Large intestine (tissue), 3 donors: ENCODE data around the gene PYGO2. TPM values are rescaled to one million over a fixed set of nuclear protein-coding genes. Genes with fewer than 3 reads are reported as not detected.

Source experiments
- DNase-seq, 2 donors: peaks; one replicate each; pipeline versions ENCODE4 v3.0.0 to v3.0.0-alpha.2; 2013
- H3K27ac ChIP-seq: one replicate; pipeline ENCODE4 v1.5.1; 2013; ENCODE audit warnings: low read length
- H3K27me3 ChIP-seq: 2 replicates; pipeline ENCODE4 v1.6.1; 2013; ENCODE audit warnings: low read length; ENCODE audit not compliant: control insufficient read depth, insufficient read depth
- H3K36me3 ChIP-seq: 2 replicates; pipeline ENCODE4 v1.6.1; 2013; ENCODE audit warnings: low read length; ENCODE audit not compliant: control insufficient read depth, insufficient read depth
- H3K4me1 ChIP-seq: one replicate; pipeline ENCODE4 v1.6.1; 2013; ENCODE audit warnings: low read length; ENCODE audit not compliant: control insufficient read depth, insufficient read depth
- H3K4me3 ChIP-seq: one replicate; pipeline ENCODE4 v1.5.1; 2013; ENCODE audit warnings: low read length
- H3K9me3 ChIP-seq: one replicate; pipeline ENCODE4 v1.6.1; 2013; ENCODE audit warnings: mild to moderate bottlenecking, low read depth, low read length, moderate library complexity; ENCODE audit not compliant: control insufficient read depth
- WGBS: methylation state at CpG from one replicate; pipeline ENCODE4 v1.1.5; 2013; ENCODE audit warnings: low lambda C conversion rate; ENCODE audit not compliant: insufficient coverage; 5-methylcytosine and 5-hydroxymethylcytosine counted together
- polyA plus RNA-seq: library from polyadenylated mRNA; unstranded; fragments of 120-200 nt; gene quantifications from one replicate; pipeline ENCODE4 v1.2.1, GENCODE V29; 2013

The PYGO2 gene
- polyA plus RNA-seq, 1 donor: 32.0 TPM

DNA sequence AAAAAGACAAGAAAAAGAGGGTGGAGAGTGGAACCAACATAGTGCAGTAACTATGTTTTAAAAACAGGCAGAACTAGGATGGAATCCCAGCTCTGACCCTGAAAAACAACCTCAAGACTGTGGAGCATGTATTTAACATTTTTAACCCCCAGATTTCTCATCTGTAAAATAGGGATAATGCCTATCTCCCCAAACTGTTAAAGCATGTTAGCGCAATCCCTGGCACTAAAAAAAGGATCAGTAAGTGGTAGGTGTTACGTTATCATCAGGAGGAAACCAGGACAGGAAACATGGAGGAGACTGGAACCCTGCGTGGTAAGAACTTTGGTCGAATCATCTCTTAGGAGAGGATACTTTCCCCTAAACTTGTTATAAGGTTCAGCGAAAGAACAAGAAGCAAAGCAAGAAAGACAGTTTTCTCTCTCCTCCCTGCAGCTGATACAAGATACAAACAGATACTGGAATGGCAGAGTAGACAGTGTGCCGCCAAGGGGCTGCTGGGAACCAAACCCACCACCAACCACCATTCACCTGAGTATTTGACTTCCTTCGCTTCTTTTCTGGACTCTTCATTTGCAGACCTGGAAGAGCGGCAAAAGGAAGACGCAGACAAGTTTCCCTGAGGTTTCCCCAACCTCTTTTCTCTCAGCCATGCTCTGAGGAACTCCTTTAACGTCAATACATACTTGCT lies 991 bp downstream of the PYGO2 start:
- Histone ChIP-seq H3K27me3 (no peaks in the 10 kb centered on the region), H3K27ac (peak overlapping the region; percentile 96), H3K4me1 (peaks cover 29% of the 10 kb centered on the region), H3K4me3 (peak overlapping the region; percentile 77), H3K9me3 (peaks cover 2% of the 10 kb centered on the region), H3K36me3 (peaks cover 45% of the 10 kb centered on the region)
- WGBS: 20% methylated on average over 3 of the region's 10 CpGs
- no peak for DNase-seq

- no CpG with 5 or more reads among the region's 7 CpGs for WGBS
- Histone ChIP-seq H3K4me3 (no peak overlapping the region), H3K27ac (no peak overlapping the region), H3K36me3 (peaks cover 34% of the 10 kb centered on the region), H3K27me3 (no peaks in the 10 kb centered on the region), H3K4me1 (peaks cover 40% of the 10 kb centered on the region), H3K9me3 (peaks cover 2% of the 10 kb centered on the region)
- DNase-seq: no peak
These were observed 2.2 kb downstream of the PYGO2 start for GRCh38 chr1:154959426-154959780.

GRCh38 chr1:154958681-154959425 lies 2.7 kb downstream of the PYGO2 start:
- H3K27ac ChIP-seq: no peak overlapping the region

GRCh38 chr1:154958036-154958435 lies 3.5 kb downstream of the PYGO2 start:
- DNase-seq: no peak
- H3K27me3 ChIP-seq: no peaks in the 10 kb centered on the region
- no peak overlapping the region for H3K4me3 ChIP-seq
- H3K4me1 ChIP-seq: peaks cover 47% of the 10 kb centered on the region
- H3K36me3 ChIP-seq: peaks cover 20% of the 10 kb centered on the region
- WGBS: no CpG with 5 or more reads among the region's 2 CpGs
- no peak overlapping the region for H3K27ac ChIP-seq
- peaks cover 2% of the 10 kb centered on the region for H3K9me3 ChIP-seq

More at GRCh38 chr1:154958681-154959425, 2.7 kb downstream of the PYGO2 start:
- no peak for DNase-seq
- no CpG with 5 or more reads among the region's 16 CpGs for WGBS
- peaks cover 2% of the 10 kb centered on the region for H3K9me3 ChIP-seq
- H3K27me3 ChIP-seq: no peaks in the 10 kb centered on the region
- H3K36me3 ChIP-seq: peaks cover 29% of the 10 kb centered on the region
- no peak overlapping the region for H3K4me3 ChIP-seq
- peaks cover 46% of the 10 kb centered on the region for H3K4me1 ChIP-seq

- DNase-seq: no peak
- H3K36me3 ChIP-seq: peaks cover 18% of the 10 kb centered on the region
- H3K4me1 ChIP-seq: peaks cover 38% of the 10 kb centered on the region
- no peak overlapping the region for H3K27ac ChIP-seq
- no peaks in the 10 kb centered on the region for H3K27me3 ChIP-seq
- no peak overlapping the region for H3K4me3 ChIP-seq
- no CpG with 5 or more reads among the region's 9 CpGs for WGBS
- H3K9me3 ChIP-seq: peaks cover under 1% of the 10 kb centered on the region
These were observed 4.4 kb downstream of the PYGO2 start for GRCh38 chr1:154957091-154957657.

GRCh38 chr1:154956544-154956941 lies 5.0 kb downstream of the PYGO2 start:
- 0% methylated on average over 2 of the region's 6 CpGs for WGBS
- H3K9me3 ChIP-seq: no peaks in the 10 kb centered on the region
- no peaks in the 10 kb centered on the region for H3K27me3 ChIP-seq
- H3K36me3 ChIP-seq: peaks cover 22% of the 10 kb centered on the region
- peaks cover 38% of the 10 kb centered on the region for H3K4me1 ChIP-seq
- H3K27ac ChIP-seq: no peak overlapping the region
- no peak for DNase-seq
- H3K4me3 ChIP-seq: peak overlapping the region; percentile 56

GRCh38 chr1:154955718-154956543 lies 5.7 kb downstream of the PYGO2 start, which contains the start of gene PBXIP1:
Gene PBXIP1 (minus strand): TSS chr1:154956099. CDS start chr1:154953721, 2,378 bp downstream.
- Histone ChIP-seq H3K36me3 (peaks cover 28% of the 10 kb centered on the region), H3K4me1 (peaks cover 38% of the 10 kb centered on the region), H3K27ac (peak within 1 kb of the TSS; percentile 71), H3K4me3 (peak within 1 kb of the TSS; percentile 56), H3K27me3 (no peaks in the 10 kb centered on the region), H3K9me3 (no peaks in the 10 kb centered on the region)
- peak; percentile 87 to 93 for DNase-seq
- WGBS: no CpG with 5 or more reads among the region's 18 CpGs

GRCh38 chr1:154955039-154955717 lies 6.4 kb downstream of the PYGO2 start:
- Histone ChIP-seq H3K27me3 (no peaks in the 10 kb centered on the region), H3K9me3 (no peaks in the 10 kb centered on the region), H3K4me3 (peak overlapping the region; percentile 56), H3K27ac (peak overlapping the region; percentile 71), H3K36me3 (peaks cover 35% of the 10 kb centered on the region), H3K4me1 (peaks cover 32% of the 10 kb centered on the region)
- 0% methylated on average over 1 of the region's 4 CpGs for WGBS
- DNase-seq: peak; percentile 82 to 87

- no CpG with 5 or more reads among the region's 3 CpGs for WGBS
- peaks cover 32% of the 10 kb centered on the region for H3K36me3 ChIP-seq
- no peak for DNase-seq
- peak overlapping the region; percentile 26 for H3K27ac ChIP-seq
- H3K4me1 ChIP-seq: peaks cover 32% of the 10 kb centered on the region
- no peaks in the 10 kb centered on the region for H3K27me3 ChIP-seq
- no peak overlapping the region for H3K4me3 ChIP-seq
- no peaks in the 10 kb centered on the region for H3K9me3 ChIP-seq
These were observed 7.0 kb downstream of the PYGO2 start for GRCh38 chr1:154954541-154954940.
